Activated gamma-delta T cell (primary cell): ENCODE results near the gene TFEC.
"Not testable (repeated sequence)": the region's sequence is repeated elsewhere in the genome, so short reads cannot be mapped to it uniquely, and the experiment has no call there.

ENCODE experiments used
- DNase-seq: peaks from one replicate; lab custom pipeline; 2025; lab: John Stamatoyannopoulos, UW

TFEC gene

GRCh38 chr7:115988401-115988800 lies 42.2 kb downstream of the TFEC start:
- DNase-seq, result no peak

GRCh38 chr7:115987486-115987885 lies 43.1 kb downstream of the TFEC start:
- DNase-seq, result no peak

- no peak for DNase-seq
These were observed 46.5 kb downstream of the TFEC start for GRCh38 chr7:115984105-115984504.

- no peak for DNase-seq
These were observed 50.4 kb downstream of the TFEC start for GRCh38 chr7:115980159-115980558.

- DNase-seq, result no peak
These were observed 53.9 kb downstream of the TFEC start for GRCh38 chr7:115976651-115977050.

GRCh38 chr7:115975766-115976165 lies 54.8 kb downstream of the TFEC start:
- no peak for DNase-seq

GRCh38 chr7:115973406-115973805 lies 57.2 kb downstream of the TFEC start:
- no peak for DNase-seq

- no peak for DNase-seq
These were observed 59.1 kb downstream of the TFEC start for GRCh38 chr7:115971506-115971905.

GRCh38 chr7:115968596-115968995 lies 62.0 kb downstream of the TFEC start:
- no peak for DNase-seq

- DNase-seq, result no peak
These were observed 62.4 kb downstream of the TFEC start for GRCh38 chr7:115968171-115968570.

- no peak for DNase-seq
These were observed 64.6 kb downstream of the TFEC start for GRCh38 chr7:115965796-115966475.

GRCh38 chr7:115965236-115965635 lies 65.3 kb downstream of the TFEC start:
- DNase-seq, result no peak

GRCh38 chr7:115964799-115965198 lies 65.8 kb downstream of the TFEC start:
- no peak for DNase-seq

GRCh38 chr7:115962340-115962739 lies 68.2 kb downstream of the TFEC start:
- no peak for DNase-seq

GRCh38 chr7:115953592-115954255 lies 76.8 kb downstream of the TFEC start:
- no peak for DNase-seq

GRCh38 chr7:115952832-115953231 lies 77.7 kb downstream of the TFEC start:
- no peak for DNase-seq

- no peak for DNase-seq
These were observed 79.0 kb downstream of the TFEC start for GRCh38 chr7:115951547-115951946.

GRCh38 chr7:115941703-115942268 lies 88.8 kb downstream of the TFEC start:
- DNase-seq, result no peak

GRCh38 chr7:115940460-115941060 lies 90.0 kb downstream of the TFEC start:
- no peak for DNase-seq

GRCh38 chr7:115937960-115938359 lies 92.6 kb downstream of the TFEC start:
- no peak for DNase-seq

GRCh38 chr7:115933471-115933870 lies 97.1 kb downstream of the TFEC start:
- DNase-seq, result no peak

- DNase-seq, result no peak
These were observed 97.7 kb downstream of the TFEC start for GRCh38 chr7:115932880-115933279.

- not testable (repeated sequence) for DNase-seq
These were observed 100.4 kb downstream of the TFEC start for GRCh38 chr7:115930184-115930583.
